AG09309 (cell line): ENCODE measurements around the gene CD46.

ENCODE experiments used
- DNase-seq: peaks from one replicate; pipeline ENCODE4 v3.0.0-alpha.2; 2010; ENCODE audit warnings: low read depth
- H3K4me3 ChIP-seq: 2 replicates; pipeline ENCODE4 v1.5.1; 2011; ENCODE audit warnings: mild to moderate bottlenecking, low read depth, low read length, moderate library complexity; ENCODE audit not compliant: control insufficient read depth
- TF ChIP-seq, protein P1 (sequence below): IDR thresholded peaks from 2 replicates; pipeline ENCODE4 v1.5.1; 2011; ENCODE audit warnings: mild to moderate bottlenecking, low read depth, low read length, inconsistent platforms; ENCODE audit not compliant: insufficient read depth, control insufficient read depth; ENCODE audit errors: missing control alignments

Gene CD46

DNA sequence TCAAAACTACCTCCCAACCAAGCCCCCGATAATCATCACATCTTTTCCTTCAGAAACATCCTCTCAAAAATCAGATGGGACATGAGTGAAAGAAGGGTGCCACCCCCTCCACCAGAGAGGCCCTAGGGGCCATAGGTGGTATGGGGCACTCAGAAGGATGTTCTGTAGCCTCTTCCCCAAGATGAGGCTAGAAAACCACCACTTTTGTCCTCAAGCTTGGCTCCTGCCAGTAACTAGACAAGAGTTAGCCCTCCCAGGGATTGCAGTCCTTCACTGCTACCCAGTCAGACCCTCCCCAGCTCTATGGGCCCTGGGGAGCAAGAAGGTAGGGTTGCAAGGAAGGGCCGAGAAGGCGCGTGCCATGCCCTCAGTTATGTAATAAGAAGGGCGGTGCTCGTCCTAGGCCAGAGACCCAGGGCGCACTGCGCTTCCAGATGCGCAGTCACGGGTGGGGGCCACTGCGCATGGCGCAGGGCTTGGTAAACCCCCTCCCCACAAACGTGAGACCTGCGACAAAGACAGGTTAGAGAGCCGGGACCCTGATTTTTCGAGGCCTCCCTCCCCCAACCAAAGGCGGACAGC, 69.7 kb downstream of the CD46 start:
- TF ChIP-seq, protein P1, sequence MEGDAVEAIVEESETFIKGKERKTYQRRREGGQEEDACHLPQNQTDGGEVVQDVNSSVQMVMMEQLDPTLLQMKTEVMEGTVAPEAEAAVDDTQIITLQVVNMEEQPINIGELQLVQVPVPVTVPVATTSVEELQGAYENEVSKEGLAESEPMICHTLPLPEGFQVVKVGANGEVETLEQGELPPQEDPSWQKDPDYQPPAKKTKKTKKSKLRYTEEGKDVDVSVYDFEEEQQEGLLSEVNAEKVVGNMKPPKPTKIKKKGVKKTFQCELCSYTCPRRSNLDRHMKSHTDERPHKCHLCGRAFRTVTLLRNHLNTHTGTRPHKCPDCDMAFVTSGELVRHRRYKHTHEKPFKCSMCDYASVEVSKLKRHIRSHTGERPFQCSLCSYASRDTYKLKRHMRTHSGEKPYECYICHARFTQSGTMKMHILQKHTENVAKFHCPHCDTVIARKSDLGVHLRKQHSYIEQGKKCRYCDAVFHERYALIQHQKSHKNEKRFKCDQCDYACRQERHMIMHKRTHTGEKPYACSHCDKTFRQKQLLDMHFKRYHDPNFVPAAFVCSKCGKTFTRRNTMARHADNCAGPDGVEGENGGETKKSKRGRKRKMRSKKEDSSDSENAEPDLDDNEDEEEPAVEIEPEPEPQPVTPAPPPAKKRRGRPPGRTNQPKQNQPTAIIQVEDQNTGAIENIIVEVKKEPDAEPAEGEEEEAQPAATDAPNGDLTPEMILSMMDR: no peak
- no peak for DNase-seq
- no peak overlapping the region for H3K4me3 ChIP-seq

- TF ChIP-seq, protein P1: no peak
- no peak overlapping the region for H3K4me3 ChIP-seq
- no peak for DNase-seq
Measured at GRCh38 chr1:207822124-207822601, 70.3 kb downstream of the CD46 start.

DNA sequence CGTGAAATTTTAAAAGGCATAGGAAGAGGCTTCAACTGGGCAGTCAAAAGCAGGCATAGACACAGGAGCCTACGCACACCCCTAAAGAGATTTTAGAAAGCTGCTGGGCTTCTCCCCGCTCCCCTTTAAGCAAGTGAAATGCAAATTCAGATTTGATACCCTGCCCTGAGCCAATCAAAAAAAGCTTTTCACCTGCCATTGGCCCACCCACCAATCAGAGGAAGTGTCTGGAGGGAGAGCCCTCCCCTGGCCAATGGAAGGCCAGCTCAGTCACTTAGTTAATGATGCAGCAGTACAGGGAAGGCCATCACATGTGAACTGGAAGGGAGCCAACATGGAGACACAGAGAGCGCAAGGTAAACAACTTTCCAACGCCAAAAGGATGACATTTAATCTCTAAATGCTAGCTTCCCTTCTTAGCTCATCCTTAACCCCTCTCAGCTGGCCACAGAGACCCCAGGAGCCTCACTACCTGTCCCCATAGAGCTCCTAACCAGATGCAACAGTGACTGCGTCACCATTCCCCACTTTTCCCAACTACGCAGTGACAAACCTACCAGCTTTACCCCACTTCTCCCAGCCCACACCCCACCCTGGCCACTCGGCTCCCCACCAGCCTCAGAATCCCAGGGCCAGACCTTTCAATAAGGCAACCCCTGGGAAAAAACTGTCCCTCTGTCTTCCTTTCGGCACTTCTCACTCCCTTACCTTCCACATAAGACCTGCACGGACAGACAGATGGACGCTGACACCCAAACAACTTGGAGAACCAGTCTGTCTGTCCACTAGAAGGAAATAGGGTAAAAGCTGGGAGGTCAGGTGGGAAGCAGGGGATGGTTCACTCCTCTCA, 71.0 kb downstream of the CD46 start:
- TF ChIP-seq, protein P1: no peak
- peak overlapping the region; percentile 14 for H3K4me3 ChIP-seq
- DNase-seq: no peak

DNA sequence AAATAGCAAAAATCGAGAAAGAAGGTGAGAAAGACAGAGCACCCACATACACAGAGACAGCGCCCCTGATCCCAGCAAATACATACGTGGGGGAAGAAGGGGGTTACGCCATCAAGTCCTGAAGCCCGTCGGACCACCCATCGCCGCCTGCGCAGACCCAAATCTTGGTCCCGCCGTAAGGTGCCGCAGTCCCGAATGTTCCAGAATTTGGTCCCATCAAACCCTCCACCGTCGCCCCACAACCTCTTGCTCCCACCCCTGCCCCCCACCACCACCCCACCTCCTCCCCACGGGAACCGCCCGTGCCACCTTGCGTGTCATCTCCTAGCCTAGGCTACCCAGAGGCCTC, 71.7 kb downstream of the CD46 start:
- no peak for DNase-seq
- peak overlapping the region; percentile 14; the same call in 1 of the 2 replicates for H3K4me3 ChIP-seq
- TF ChIP-seq, protein P1: no peak

GRCh38 chr1:207823880-207824566, 72.2 kb downstream of the CD46 start:
- peak; percentile 99 for DNase-seq
- TF ChIP-seq, protein P1: peak; percentile 74
- no peak overlapping the region for H3K4me3 ChIP-seq

- TF ChIP-seq, protein P1: no peak
- DNase-seq: no peak
- no peak overlapping the region for H3K4me3 ChIP-seq
Measured at GRCh38 chr1:207824691-207825408, 73.0 kb downstream of the CD46 start.
